Measurements from ENCODE around the gene SETBP1. TPM values are rescaled to one million over a fixed set of nuclear protein-coding genes. Genes with fewer than 3 reads are reported as not detected.

The SETBP1 gene
- total and polyA plus RNA-seq, 8 donors = 19.7 to 27.5 (median 21.5) TPM

DNA sequence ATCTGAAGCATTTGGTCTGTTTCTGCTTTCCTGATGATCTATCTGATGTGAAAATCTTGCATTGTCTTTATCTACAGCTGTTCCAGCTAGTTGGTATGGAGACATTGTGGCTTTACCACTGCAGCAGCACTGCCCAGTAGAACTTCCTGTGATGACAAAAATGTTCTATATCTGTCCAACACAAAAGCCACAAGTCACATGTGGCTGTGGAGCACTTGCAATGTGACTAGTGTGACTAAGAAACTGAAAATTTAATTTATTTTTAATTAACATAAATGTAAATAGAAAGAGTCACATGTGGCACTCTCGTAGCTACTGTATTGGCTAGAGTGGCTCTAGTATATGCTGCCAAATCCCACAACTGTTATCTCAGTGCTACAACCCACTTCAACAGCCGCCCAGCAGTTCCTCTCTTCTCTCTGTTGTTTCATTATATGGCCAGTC lies 425.7 kb downstream of the SETBP1 start:
- Histone ChIP-seq H3K27ac (peak overlapping the region in 1 of 2 donors; percentile 40), H3K4me3 (no peak overlapping the region), H3K4me1 (peaks cover 9 to 37% of the 10 kb centered on the region in 2 donors), H3K9me3 (no peaks in the 10 kb centered on the region), H3K36me3 (no peaks in the 10 kb centered on the region), H3K27me3 (no peaks in the 10 kb centered on the region)
- peak; percentile 77 for ATAC-seq
- intact Hi-C loops (cut with DNase I) = no loop called here
- peak in 2 of 4 donors; percentile 9 to 43 for DNase-seq
- TF ChIP-seq, protein P1, sequence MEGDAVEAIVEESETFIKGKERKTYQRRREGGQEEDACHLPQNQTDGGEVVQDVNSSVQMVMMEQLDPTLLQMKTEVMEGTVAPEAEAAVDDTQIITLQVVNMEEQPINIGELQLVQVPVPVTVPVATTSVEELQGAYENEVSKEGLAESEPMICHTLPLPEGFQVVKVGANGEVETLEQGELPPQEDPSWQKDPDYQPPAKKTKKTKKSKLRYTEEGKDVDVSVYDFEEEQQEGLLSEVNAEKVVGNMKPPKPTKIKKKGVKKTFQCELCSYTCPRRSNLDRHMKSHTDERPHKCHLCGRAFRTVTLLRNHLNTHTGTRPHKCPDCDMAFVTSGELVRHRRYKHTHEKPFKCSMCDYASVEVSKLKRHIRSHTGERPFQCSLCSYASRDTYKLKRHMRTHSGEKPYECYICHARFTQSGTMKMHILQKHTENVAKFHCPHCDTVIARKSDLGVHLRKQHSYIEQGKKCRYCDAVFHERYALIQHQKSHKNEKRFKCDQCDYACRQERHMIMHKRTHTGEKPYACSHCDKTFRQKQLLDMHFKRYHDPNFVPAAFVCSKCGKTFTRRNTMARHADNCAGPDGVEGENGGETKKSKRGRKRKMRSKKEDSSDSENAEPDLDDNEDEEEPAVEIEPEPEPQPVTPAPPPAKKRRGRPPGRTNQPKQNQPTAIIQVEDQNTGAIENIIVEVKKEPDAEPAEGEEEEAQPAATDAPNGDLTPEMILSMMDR (IDR thresholded peaks at IDR 0.05) = no peak

DNA sequence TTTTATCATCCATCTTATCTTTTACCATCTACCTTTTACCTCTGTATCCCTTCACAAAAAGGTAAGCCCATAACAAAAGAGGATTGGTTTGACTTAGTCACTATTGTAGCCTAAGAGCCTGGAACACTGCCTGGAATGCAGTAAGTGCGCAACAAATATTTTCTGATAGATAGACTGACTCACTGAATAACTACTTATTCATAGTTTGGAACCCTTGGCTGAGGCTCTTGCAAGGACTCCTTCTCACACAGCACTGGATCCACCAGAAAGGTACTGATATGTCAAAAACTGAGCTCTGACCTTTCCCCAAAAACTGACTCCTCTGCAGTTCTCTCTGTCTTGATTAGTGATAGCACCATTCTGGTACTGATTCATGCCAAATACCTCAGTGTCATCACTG lies 426.7 kb downstream of the SETBP1 start:
- DNase-seq (no peak), ATAC-seq (peak; percentile 9)
- no peaks in the 10 kb centered on the region for H3K9me3 ChIP-seq
- no peak overlapping the region for H3K27ac ChIP-seq
- no peaks in the 10 kb centered on the region for H3K27me3 ChIP-seq
- no peaks in the 10 kb centered on the region for H3K36me3 ChIP-seq
- intact Hi-C loops (cut with DNase I) = no loop called here
- H3K4me3 ChIP-seq = no peak overlapping the region
- TF ChIP-seq, protein P1 (IDR thresholded peaks at IDR 0.05) = no peak
- peaks cover 9 to 26% of the 10 kb centered on the region in 2 donors for H3K4me1 ChIP-seq

DNA sequence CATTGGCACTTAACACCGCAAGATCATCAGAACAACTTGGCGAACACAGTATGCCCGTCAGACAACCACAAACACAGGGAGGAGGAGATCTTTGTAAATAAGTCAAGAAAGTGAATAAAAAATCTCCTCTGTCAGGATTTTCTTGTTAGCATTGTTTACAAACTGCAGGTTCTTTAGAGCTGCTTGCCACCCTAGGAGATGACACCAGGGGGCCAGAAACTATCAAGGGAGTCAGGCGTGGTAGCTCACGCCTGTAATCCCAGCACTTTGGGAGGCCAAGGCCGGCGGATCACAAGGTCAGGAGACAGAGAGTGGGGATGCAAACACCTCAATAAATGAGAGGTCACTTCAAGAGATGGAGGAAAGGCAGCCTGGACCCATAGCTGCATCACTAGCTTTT lies 428.1 kb downstream of the SETBP1 start:
- H3K9me3 ChIP-seq = no peaks in the 10 kb centered on the region
- intact Hi-C loops (cut with DNase I) = no loop called here
- H3K4me1 ChIP-seq = peaks cover 9 to 13% of the 10 kb centered on the region in 2 donors
- no peaks in the 10 kb centered on the region for H3K27me3 ChIP-seq
- DNase-seq (no peak), ATAC-seq (no peak)
- TF ChIP-seq, protein P1 (IDR thresholded peaks at IDR 0.05) = no peak
- no peaks in the 10 kb centered on the region for H3K36me3 ChIP-seq
- no peak overlapping the region for H3K4me3 ChIP-seq
- no peak overlapping the region for H3K27ac ChIP-seq

DNA sequence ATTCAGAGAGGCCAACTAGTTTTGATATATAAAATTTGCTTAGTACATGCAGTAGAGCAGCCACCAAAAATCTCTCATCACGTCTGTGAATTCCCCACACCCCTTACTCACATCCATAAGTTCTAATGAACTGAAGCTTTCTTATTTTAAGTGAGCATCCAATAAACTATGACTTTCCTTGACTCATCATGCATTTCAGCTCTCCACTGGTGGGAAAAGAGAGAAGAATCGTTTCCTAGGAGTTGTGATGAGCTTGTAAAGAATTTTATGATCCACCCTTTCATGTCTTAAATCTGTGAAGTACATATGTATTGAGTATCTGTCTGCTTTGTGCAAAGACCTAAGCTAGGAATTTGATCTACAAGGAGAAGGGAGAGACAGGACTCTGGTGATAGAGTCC lies 428.6 kb downstream of the SETBP1 start:
- Histone ChIP-seq H3K4me3 (no peak overlapping the region), H3K9me3 (no peaks in the 10 kb centered on the region), H3K4me1 (peaks cover 9 to 12% of the 10 kb centered on the region in 2 donors), H3K27me3 (no peaks in the 10 kb centered on the region), H3K27ac (no peak overlapping the region), H3K36me3 (no peaks in the 10 kb centered on the region)
- TF ChIP-seq, protein P1 (IDR thresholded peaks at IDR 0.05) = no peak
- ATAC-seq (no peak), DNase-seq (no peak)
- intact Hi-C loops (cut with DNase I) = no loop called here

DNA sequence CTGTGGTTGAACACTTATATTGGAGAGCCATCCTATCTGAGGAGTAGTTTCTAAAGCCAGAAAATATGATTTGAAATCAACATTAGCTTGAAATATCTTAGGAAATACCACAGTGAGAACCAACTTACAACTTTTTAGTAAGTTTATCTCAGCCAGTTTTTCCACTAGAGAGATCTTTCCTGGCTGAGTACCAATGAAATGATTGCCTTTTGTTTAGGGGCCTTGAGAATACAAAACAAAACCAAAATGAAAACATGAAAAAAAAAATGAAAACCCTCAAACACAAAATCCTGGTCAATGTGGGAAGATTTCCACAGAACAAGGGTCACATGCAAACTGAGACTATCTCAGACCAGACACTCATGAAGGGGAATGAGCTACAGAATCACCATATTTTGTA lies 429.0 kb downstream of the SETBP1 start:
- Histone ChIP-seq H3K9me3 (no peaks in the 10 kb centered on the region), H3K4me3 (no peak overlapping the region), H3K36me3 (no peaks in the 10 kb centered on the region), H3K27ac (no peak overlapping the region), H3K4me1 (peaks cover 9 to 12% of the 10 kb centered on the region in 2 donors), H3K27me3 (no peaks in the 10 kb centered on the region)
- DNase-seq (no peak), ATAC-seq (no peak)
- intact Hi-C loops (cut with DNase I) = no loop called here
- TF ChIP-seq, protein P1 (IDR thresholded peaks at IDR 0.05) = no peak

All from left lung (tissue), 10 donors.